H9 (cell line): Measurements from ENCODE around the gene SPTBN1. TPM values are rescaled to one million over a fixed set of nuclear protein-coding genes. Genes with fewer than 3 reads are reported as not detected.

Experiments used
- DNase-seq: peaks from one replicate; pipeline ENCODE4 v3.0.0-alpha.2; 2017
- H2AFZ ChIP-seq: one replicate; pipeline ENCODE4 v1.6.1; 2013; ENCODE audit warnings: mild to moderate bottlenecking, low read length, control low read depth, moderate library complexity
- H2AK5ac ChIP-seq: 2 replicates; pipeline ENCODE4 v1.6.1; 2013; ENCODE audit warnings: low read length, control low read depth, mixed read lengths; ENCODE audit not compliant: insufficient read length
- H2BK120ac ChIP-seq: one replicate; pipeline ENCODE4 v1.6.1; 2013; ENCODE audit warnings: low read depth, mild to moderate bottlenecking, low read length, control low read depth, inconsistent platforms; ENCODE audit not compliant: poor library complexity, severe bottlenecking
- H2BK12ac ChIP-seq: 2 replicates; pipeline ENCODE4 v1.6.1; 2013; ENCODE audit warnings: low read length, control low read depth, mixed read lengths, low read depth; ENCODE audit not compliant: insufficient read length
- H2BK15ac ChIP-seq: 2 replicates; pipeline ENCODE4 v1.6.1; 2013; ENCODE audit warnings: low read depth, low read length, control low read depth
- H2BK20ac ChIP-seq: one replicate; pipeline ENCODE4 v1.6.1; 2013; ENCODE audit warnings: low read depth, mild to moderate bottlenecking, low read length, control low read depth, inconsistent platforms; ENCODE audit not compliant: poor library complexity, severe bottlenecking
- H2BK5ac ChIP-seq: 2 replicates; pipeline ENCODE4 v1.6.1; 2013; ENCODE audit warnings: low read length, control low read depth, mixed read lengths; ENCODE audit not compliant: insufficient read length
- H3K14ac ChIP-seq: 2 replicates; pipeline ENCODE4 v1.6.1; 2013; ENCODE audit warnings: low read length, control low read depth; ENCODE audit not compliant: insufficient read depth
- H3K18ac ChIP-seq: 2 replicates; pipeline ENCODE4 v1.6.1; 2013; ENCODE audit warnings: low read depth, mild to moderate bottlenecking, mixed read lengths, low read length, control low read depth; ENCODE audit not compliant: insufficient read length
- H3K23ac ChIP-seq: 2 replicates; pipeline ENCODE4 v1.6.1; 2013; ENCODE audit warnings: low read length, control low read depth, mixed read lengths, low read depth; ENCODE audit not compliant: insufficient read length
- H3K23me2 ChIP-seq: 2 replicates; pipeline ENCODE4 v1.6.1; 2013; ENCODE audit warnings: low read depth, mild to moderate bottlenecking, mixed read lengths, low read length, control low read depth; ENCODE audit not compliant: insufficient read length, poor library complexity, severe bottlenecking
- H3K27ac ChIP-seq: 2 replicates; pipeline ENCODE4 v1.5.1; 2013; ENCODE audit warnings: low read length, control low read depth, mixed read lengths, low read depth; ENCODE audit not compliant: insufficient read length
- H3K27me3 ChIP-seq: 2 replicates; pipeline ENCODE4 v1.6.1; 2013; ENCODE audit warnings: low read length, control low read depth, inconsistent platforms; ENCODE audit not compliant: insufficient read depth
- H3K4ac ChIP-seq: 2 replicates; pipeline ENCODE4 v1.6.1; 2013; ENCODE audit warnings: low read depth, mild to moderate bottlenecking, control low read depth, inconsistent platforms, low read length, moderate library complexity
- H3K4me1 ChIP-seq: 2 replicates; pipeline ENCODE4 v1.6.1; 2013; ENCODE audit warnings: low read length, control low read depth, inconsistent platforms; ENCODE audit not compliant: insufficient read depth
- H3K4me2 ChIP-seq: 2 replicates; pipeline ENCODE4 v1.6.1; 2013; ENCODE audit warnings: low read length, control low read depth, mixed read lengths; ENCODE audit not compliant: insufficient read length, insufficient read depth
- H3K56ac ChIP-seq: 2 replicates; pipeline ENCODE4 v1.6.1; 2013; ENCODE audit warnings: low read depth, mild to moderate bottlenecking, mixed read lengths, low read length, control low read depth; ENCODE audit not compliant: insufficient read length
- H3K79me1 ChIP-seq: 2 replicates; pipeline ENCODE4 v1.6.1; 2013; ENCODE audit warnings: low read depth, mild to moderate bottlenecking, moderate library complexity, low read length, control low read depth, inconsistent platforms; ENCODE audit not compliant: insufficient read depth, poor library complexity, severe bottlenecking
- H3K79me2 ChIP-seq: 2 replicates; pipeline ENCODE4 v1.6.1; 2013; ENCODE audit warnings: low read length, control low read depth, inconsistent platforms; ENCODE audit not compliant: insufficient read depth
- H3K9ac ChIP-seq: 2 replicates; pipeline ENCODE4 v1.6.1; 2013; ENCODE audit warnings: low read length, control low read depth, mixed read lengths; ENCODE audit not compliant: insufficient read length; ENCODE audit errors: extremely low read depth
- H3K9me3 ChIP-seq: one replicate; pipeline ENCODE4 v1.6.1; 2013; ENCODE audit warnings: low read depth, low read length, inconsistent platforms; ENCODE audit not compliant: control insufficient read depth
- H3T11ph ChIP-seq: one replicate; pipeline ENCODE4 v1.6.1; 2013; ENCODE audit warnings: mild to moderate bottlenecking, low read length, control low read depth, inconsistent platforms
- H4K20me1 ChIP-seq: one replicate; pipeline ENCODE4 v1.6.1; 2013; ENCODE audit not compliant: control insufficient read depth, insufficient read length, insufficient read depth
- H4K5ac ChIP-seq: 2 replicates; pipeline ENCODE4 v1.6.1; 2013; ENCODE audit warnings: low read depth, mild to moderate bottlenecking, mixed read lengths, low read length, control low read depth; ENCODE audit not compliant: insufficient read length
- H4K8ac ChIP-seq: replicated peaks from 2 replicates; pipeline ENCODE4 v1.6.1; 2013; ENCODE audit warnings: low read length, control low read depth, mixed read lengths, low read depth; ENCODE audit not compliant: insufficient read length
- H4K91ac ChIP-seq: 2 replicates; pipeline ENCODE4 v1.6.1; 2013; ENCODE audit warnings: low read depth, mild to moderate bottlenecking, moderate library complexity, mixed read lengths, low read length, control low read depth; ENCODE audit not compliant: insufficient read length
- H3K27ac Mint-ChIP-seq, 3 experiments: 2 replicates in 2 of 3; 3 replicates in 1 of 3; pipeline ENCODE4 v1.8.0; 2020 to 2021; ENCODE audit warnings: mixed read lengths in 3 of 3, mild to moderate bottlenecking in 1 of 3, moderate library complexity in 1 of 3
- H3K27me3 Mint-ChIP-seq: 2 replicates; pipeline ENCODE4 v1.8.0; 2021; ENCODE audit warnings: low read depth, mild to moderate bottlenecking, moderate library complexity, mixed read lengths
- H3K36me3 Mint-ChIP-seq, 3 experiments: 2 replicates in 2 of 3; 3 replicates in 1 of 3; pipeline ENCODE4 v1.8.0; 2020 to 2021; ENCODE audit warnings: low read depth in 3 of 3, mixed read lengths in 3 of 3; ENCODE audit not compliant: insufficient read depth in 1 of 3
- H3K4me1 Mint-ChIP-seq, 2 experiments: 2 replicates each; pipeline ENCODE4 v1.8.0; 2020; ENCODE audit warnings: mixed read lengths in 2 of 2
- H3K4me3 Mint-ChIP-seq, 2 experiments: 2 replicates in 1 of 2; 3 replicates in 1 of 2; pipeline ENCODE4 v1.8.0; 2020 to 2021; ENCODE audit warnings: mild to moderate bottlenecking in 2 of 2, mixed read lengths in 2 of 2, moderate library complexity in 1 of 2
- H3K9me3 Mint-ChIP-seq, 2 experiments: 2 replicates in 1 of 2; 3 replicates in 1 of 2; pipeline ENCODE4 v1.8.0; 2020; ENCODE audit warnings: mild to moderate bottlenecking in 2 of 2, mixed read lengths in 2 of 2, moderate library complexity in 1 of 2
- CTCF ChIP-seq: fragments of 200-600 bp; sonication (generic); conservative IDR thresholded peaks from 3 replicates; pipeline ENCODE4 v1.8.0; 2021; ENCODE audit warnings: antibody characterized with exemption, mild to moderate bottlenecking
- WGBS: extraction: QIAGEN DNeasy Blood & Tissue Kit; methylation state at CpG from one replicate; pipeline ENCODE4 v1.1.7; 2013; ENCODE audit warnings: missing lambda C conversion rate, low lambda C conversion rate, mixed read lengths; ENCODE audit not compliant: insufficient read length; ENCODE audit errors: extremely low coverage; 5-methylcytosine and 5-hydroxymethylcytosine counted together
- total RNA-seq: library from RNA; stranded (reverse); gene quantifications from 2 replicates; pipeline ENCODE4 v1.2.1, GENCODE V29; 2021

Gene SPTBN1
- total RNA-seq, 1 experiment from 2014 or later, result 164 TPM

GRCh38 chr2:54444503-54444902, 11.6 kb upstream of the SPTBN1 start:
- DNase-seq, result no peak
- H3K79me2 ChIP-seq, result no peaks in the 10 kb centered on the region
- H2AFZ ChIP-seq, result no peak overlapping the region
- no peak overlapping the region for H2BK5ac ChIP-seq
- H3K56ac ChIP-seq, result no peak overlapping the region
- no peak overlapping the region for H3K9ac ChIP-seq
- no peak overlapping the region for H4K91ac ChIP-seq
- H3K4me2 ChIP-seq, result no peak overlapping the region
- no peak overlapping the region for H3K27ac ChIP-seq
- no peak overlapping the region for H3K14ac ChIP-seq
- no CpG with 5 or more reads among the region's 1 CpG for WGBS
- H2AK5ac ChIP-seq, result no peak overlapping the region
- H3K23ac ChIP-seq, result no peak overlapping the region
- no peak overlapping the region for H2BK15ac ChIP-seq
- H3K23me2 ChIP-seq, result no peaks in the 10 kb centered on the region
- Mint-ChIP-seq H3K27me3 (no peaks in the 10 kb centered on the region; the same call in 1 of the 2 replicates), H3K9me3 (no peaks in the 10 kb centered on the region), H3K4me3 (no peak overlapping the region), H3K36me3 (no peaks in the 10 kb centered on the region), H3K27ac (no peak overlapping the region), H3K4me1 (no peaks in the 10 kb centered on the region)
- H3K4ac ChIP-seq, result no peak overlapping the region
- no peak overlapping the region for H2BK12ac ChIP-seq
- no peaks in the 10 kb centered on the region for H3K4me1 ChIP-seq
- no peak for TF ChIP-seq CTCF
- no peaks in the 10 kb centered on the region for H3K79me1 ChIP-seq
- H2BK20ac ChIP-seq, result no peak overlapping the region
- no peak overlapping the region for H4K5ac ChIP-seq
- H4K20me1 ChIP-seq, result no peaks in the 10 kb centered on the region
- H4K8ac ChIP-seq, result no peak overlapping the region
- H3K27me3 ChIP-seq, result no peaks in the 10 kb centered on the region
- no peak overlapping the region for H3K18ac ChIP-seq
- no peak overlapping the region for H2BK120ac ChIP-seq
- no peaks in the 10 kb centered on the region for H3K9me3 ChIP-seq
- H3T11ph ChIP-seq, result no peak overlapping the region
